ENCODE measurements around the gene ERC2.

GRCh38 chr3:55792009-55792408 lies 676.3 kb downstream of the ERC2 start:
- no peak for TF ChIP-seq CTCF (IDR thresholded peaks at IDR 0.05; ENCODE audit: low read length)
- no peak for TF ChIP-seq EZH2 (IDR thresholded peaks at IDR 0.05; ENCODE audit: borderline replicate concordance, low read length)
